H9 (cell line): ENCODE data around the gene ZNF488. TPM values are rescaled to one million over a fixed set of nuclear protein-coding genes. Genes with fewer than 3 reads are reported as not detected.

ENCODE experiments used
- DNase-seq: peaks from one replicate; pipeline ENCODE4 v3.0.0-alpha.2; 2017
- H2AFZ ChIP-seq: one replicate; pipeline ENCODE4 v1.6.1; 2013; ENCODE audit warnings: mild to moderate bottlenecking, low read length, control low read depth, moderate library complexity
- H2AK5ac ChIP-seq: 2 replicates; pipeline ENCODE4 v1.6.1; 2013; ENCODE audit warnings: low read length, control low read depth, mixed read lengths; ENCODE audit not compliant: insufficient read length
- H2BK120ac ChIP-seq: one replicate; pipeline ENCODE4 v1.6.1; 2013; ENCODE audit warnings: low read depth, mild to moderate bottlenecking, low read length, control low read depth, inconsistent platforms; ENCODE audit not compliant: poor library complexity, severe bottlenecking
- H2BK12ac ChIP-seq: 2 replicates; pipeline ENCODE4 v1.6.1; 2013; ENCODE audit warnings: low read length, control low read depth, mixed read lengths, low read depth; ENCODE audit not compliant: insufficient read length
- H2BK15ac ChIP-seq: 2 replicates; pipeline ENCODE4 v1.6.1; 2013; ENCODE audit warnings: low read depth, low read length, control low read depth
- H2BK20ac ChIP-seq: one replicate; pipeline ENCODE4 v1.6.1; 2013; ENCODE audit warnings: low read depth, mild to moderate bottlenecking, low read length, control low read depth, inconsistent platforms; ENCODE audit not compliant: poor library complexity, severe bottlenecking
- H2BK5ac ChIP-seq: 2 replicates; pipeline ENCODE4 v1.6.1; 2013; ENCODE audit warnings: low read length, control low read depth, mixed read lengths; ENCODE audit not compliant: insufficient read length
- H3K14ac ChIP-seq: 2 replicates; pipeline ENCODE4 v1.6.1; 2013; ENCODE audit warnings: low read length, control low read depth; ENCODE audit not compliant: insufficient read depth
- H3K18ac ChIP-seq: 2 replicates; pipeline ENCODE4 v1.6.1; 2013; ENCODE audit warnings: low read depth, mild to moderate bottlenecking, mixed read lengths, low read length, control low read depth; ENCODE audit not compliant: insufficient read length
- H3K23ac ChIP-seq: 2 replicates; pipeline ENCODE4 v1.6.1; 2013; ENCODE audit warnings: low read length, control low read depth, mixed read lengths, low read depth; ENCODE audit not compliant: insufficient read length
- H3K23me2 ChIP-seq: 2 replicates; pipeline ENCODE4 v1.6.1; 2013; ENCODE audit warnings: low read depth, mild to moderate bottlenecking, mixed read lengths, low read length, control low read depth; ENCODE audit not compliant: insufficient read length, poor library complexity, severe bottlenecking
- H3K27ac ChIP-seq: 2 replicates; pipeline ENCODE4 v1.5.1; 2013; ENCODE audit warnings: low read length, control low read depth, mixed read lengths, low read depth; ENCODE audit not compliant: insufficient read length
- H3K27me3 ChIP-seq: 2 replicates; pipeline ENCODE4 v1.6.1; 2013; ENCODE audit warnings: low read length, control low read depth, inconsistent platforms; ENCODE audit not compliant: insufficient read depth
- H3K4ac ChIP-seq: 2 replicates; pipeline ENCODE4 v1.6.1; 2013; ENCODE audit warnings: low read depth, mild to moderate bottlenecking, control low read depth, inconsistent platforms, low read length, moderate library complexity
- H3K4me1 ChIP-seq: 2 replicates; pipeline ENCODE4 v1.6.1; 2013; ENCODE audit warnings: low read length, control low read depth, inconsistent platforms; ENCODE audit not compliant: insufficient read depth
- H3K4me2 ChIP-seq: 2 replicates; pipeline ENCODE4 v1.6.1; 2013; ENCODE audit warnings: low read length, control low read depth, mixed read lengths; ENCODE audit not compliant: insufficient read length, insufficient read depth
- H3K56ac ChIP-seq: 2 replicates; pipeline ENCODE4 v1.6.1; 2013; ENCODE audit warnings: low read depth, mild to moderate bottlenecking, mixed read lengths, low read length, control low read depth; ENCODE audit not compliant: insufficient read length
- H3K79me1 ChIP-seq: 2 replicates; pipeline ENCODE4 v1.6.1; 2013; ENCODE audit warnings: low read depth, mild to moderate bottlenecking, moderate library complexity, low read length, control low read depth, inconsistent platforms; ENCODE audit not compliant: insufficient read depth, poor library complexity, severe bottlenecking
- H3K79me2 ChIP-seq: 2 replicates; pipeline ENCODE4 v1.6.1; 2013; ENCODE audit warnings: low read length, control low read depth, inconsistent platforms; ENCODE audit not compliant: insufficient read depth
- H3K9ac ChIP-seq: 2 replicates; pipeline ENCODE4 v1.6.1; 2013; ENCODE audit warnings: low read length, control low read depth, mixed read lengths; ENCODE audit not compliant: insufficient read length; ENCODE audit errors: extremely low read depth
- H3K9me3 ChIP-seq: one replicate; pipeline ENCODE4 v1.6.1; 2013; ENCODE audit warnings: low read depth, low read length, inconsistent platforms; ENCODE audit not compliant: control insufficient read depth
- H3T11ph ChIP-seq: one replicate; pipeline ENCODE4 v1.6.1; 2013; ENCODE audit warnings: mild to moderate bottlenecking, low read length, control low read depth, inconsistent platforms
- H4K20me1 ChIP-seq: one replicate; pipeline ENCODE4 v1.6.1; 2013; ENCODE audit not compliant: control insufficient read depth, insufficient read length, insufficient read depth
- H4K5ac ChIP-seq: 2 replicates; pipeline ENCODE4 v1.6.1; 2013; ENCODE audit warnings: low read depth, mild to moderate bottlenecking, mixed read lengths, low read length, control low read depth; ENCODE audit not compliant: insufficient read length
- H4K8ac ChIP-seq: replicated peaks from 2 replicates; pipeline ENCODE4 v1.6.1; 2013; ENCODE audit warnings: low read length, control low read depth, mixed read lengths, low read depth; ENCODE audit not compliant: insufficient read length
- H4K91ac ChIP-seq: 2 replicates; pipeline ENCODE4 v1.6.1; 2013; ENCODE audit warnings: low read depth, mild to moderate bottlenecking, moderate library complexity, mixed read lengths, low read length, control low read depth; ENCODE audit not compliant: insufficient read length
- H3K27ac Mint-ChIP-seq, 3 experiments: 2 replicates in 2 of 3; 3 replicates in 1 of 3; pipeline ENCODE4 v1.8.0; 2020 to 2021; ENCODE audit warnings: mixed read lengths in 3 of 3, mild to moderate bottlenecking in 1 of 3, moderate library complexity in 1 of 3
- H3K27me3 Mint-ChIP-seq: 2 replicates; pipeline ENCODE4 v1.8.0; 2021; ENCODE audit warnings: low read depth, mild to moderate bottlenecking, moderate library complexity, mixed read lengths
- H3K36me3 Mint-ChIP-seq, 3 experiments: 2 replicates in 2 of 3; 3 replicates in 1 of 3; pipeline ENCODE4 v1.8.0; 2020 to 2021; ENCODE audit warnings: low read depth in 3 of 3, mixed read lengths in 3 of 3; ENCODE audit not compliant: insufficient read depth in 1 of 3
- H3K4me1 Mint-ChIP-seq, 2 experiments: 2 replicates each; pipeline ENCODE4 v1.8.0; 2020; ENCODE audit warnings: mixed read lengths in 2 of 2
- H3K4me3 Mint-ChIP-seq, 2 experiments: 2 replicates in 1 of 2; 3 replicates in 1 of 2; pipeline ENCODE4 v1.8.0; 2020 to 2021; ENCODE audit warnings: mild to moderate bottlenecking in 2 of 2, mixed read lengths in 2 of 2, moderate library complexity in 1 of 2
- H3K9me3 Mint-ChIP-seq, 2 experiments: 2 replicates in 1 of 2; 3 replicates in 1 of 2; pipeline ENCODE4 v1.8.0; 2020; ENCODE audit warnings: mild to moderate bottlenecking in 2 of 2, mixed read lengths in 2 of 2, moderate library complexity in 1 of 2
- WGBS: extraction: QIAGEN DNeasy Blood & Tissue Kit; methylation state at CpG from one replicate; pipeline ENCODE4 v1.1.7; 2013; ENCODE audit warnings: missing lambda C conversion rate, low lambda C conversion rate, mixed read lengths; ENCODE audit not compliant: insufficient read length; ENCODE audit errors: extremely low coverage; 5-methylcytosine and 5-hydroxymethylcytosine counted together
- total RNA-seq: library from RNA; stranded (reverse); gene quantifications from 2 replicates; pipeline ENCODE4 v1.2.1, GENCODE V29; 2021
- TF ChIP-seq, protein P1 (sequence below): fragments of 200-600 bp; sonication (generic); conservative IDR thresholded peaks from 3 replicates; pipeline ENCODE4 v1.8.0; 2021; ENCODE audit warnings: antibody characterized with exemption, mild to moderate bottlenecking

Gene ZNF488
- total RNA-seq, 1 experiment from 2014 or later, result 2.9 TPM

DNA sequence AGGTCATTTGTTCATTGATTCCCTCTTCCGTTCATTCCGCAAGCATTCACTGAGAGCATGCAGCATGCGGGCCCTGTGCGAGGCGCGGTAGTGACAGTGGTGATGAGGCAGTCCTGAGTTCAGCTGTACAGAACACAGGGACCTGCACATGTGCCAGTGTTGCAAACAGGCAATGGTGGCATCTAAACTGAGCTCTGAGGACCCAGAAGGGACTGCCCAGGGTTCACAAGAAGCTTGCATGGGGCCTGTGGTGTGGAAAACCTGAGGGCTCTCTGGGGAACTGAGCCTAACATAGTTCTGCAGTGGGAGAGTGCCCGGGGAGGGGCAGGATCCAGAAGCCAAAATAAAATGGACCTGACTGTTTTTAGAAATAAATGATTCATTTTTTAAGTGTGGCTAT, 13.2 kb downstream of the ZNF488 start:
- no peak overlapping the region for H3K18ac ChIP-seq
- H3K9ac ChIP-seq, result no peak overlapping the region
- H3K4me3 Mint-ChIP-seq, result no peak overlapping the region

More for the DNA sequence above, 13.2 kb downstream of the ZNF488 start:
- H3K27me3 Mint-ChIP-seq, result no peaks in the 10 kb centered on the region
- H3K4ac ChIP-seq, result no peak overlapping the region
- no peaks in the 10 kb centered on the region for H3K27me3 ChIP-seq
- no peak overlapping the region for H2AFZ ChIP-seq
- H3K27ac ChIP-seq, result no peak overlapping the region
- no peaks in the 10 kb centered on the region for H3K9me3 Mint-ChIP-seq
- H4K8ac ChIP-seq, result no peak overlapping the region
- H3K9me3 ChIP-seq, result no peaks in the 10 kb centered on the region
- no peaks in the 10 kb centered on the region for H3K79me2 ChIP-seq
- no peaks in the 10 kb centered on the region for H4K20me1 ChIP-seq
- H3K27ac Mint-ChIP-seq, result no peak overlapping the region
- H2BK5ac ChIP-seq, result no peak overlapping the region
- H2BK20ac ChIP-seq, result no peak overlapping the region
- peaks cover 12 to 19% of the 10 kb centered on the region in 2 experiments for H3K4me1 Mint-ChIP-seq
- H2BK120ac ChIP-seq, result no peak overlapping the region
- no peak overlapping the region for H2BK15ac ChIP-seq
- H3K56ac ChIP-seq, result no peak overlapping the region
- H3K23me2 ChIP-seq, result no peaks in the 10 kb centered on the region
- no peak overlapping the region for H3K14ac ChIP-seq
- H4K5ac ChIP-seq, result no peak overlapping the region
- WGBS, result no CpG with 5 or more reads among the region's 7 CpGs
- H3K79me1 ChIP-seq, result no peaks in the 10 kb centered on the region
- no peak overlapping the region for H3T11ph ChIP-seq
- no peak overlapping the region for H2BK12ac ChIP-seq
- H3K4me1 ChIP-seq, result peaks cover 6% of the 10 kb centered on the region; the same call in 1 of the 2 replicates
- H2AK5ac ChIP-seq, result no peak overlapping the region
- H3K36me3 Mint-ChIP-seq, result no peaks in the 10 kb centered on the region
- TF ChIP-seq, protein P1, sequence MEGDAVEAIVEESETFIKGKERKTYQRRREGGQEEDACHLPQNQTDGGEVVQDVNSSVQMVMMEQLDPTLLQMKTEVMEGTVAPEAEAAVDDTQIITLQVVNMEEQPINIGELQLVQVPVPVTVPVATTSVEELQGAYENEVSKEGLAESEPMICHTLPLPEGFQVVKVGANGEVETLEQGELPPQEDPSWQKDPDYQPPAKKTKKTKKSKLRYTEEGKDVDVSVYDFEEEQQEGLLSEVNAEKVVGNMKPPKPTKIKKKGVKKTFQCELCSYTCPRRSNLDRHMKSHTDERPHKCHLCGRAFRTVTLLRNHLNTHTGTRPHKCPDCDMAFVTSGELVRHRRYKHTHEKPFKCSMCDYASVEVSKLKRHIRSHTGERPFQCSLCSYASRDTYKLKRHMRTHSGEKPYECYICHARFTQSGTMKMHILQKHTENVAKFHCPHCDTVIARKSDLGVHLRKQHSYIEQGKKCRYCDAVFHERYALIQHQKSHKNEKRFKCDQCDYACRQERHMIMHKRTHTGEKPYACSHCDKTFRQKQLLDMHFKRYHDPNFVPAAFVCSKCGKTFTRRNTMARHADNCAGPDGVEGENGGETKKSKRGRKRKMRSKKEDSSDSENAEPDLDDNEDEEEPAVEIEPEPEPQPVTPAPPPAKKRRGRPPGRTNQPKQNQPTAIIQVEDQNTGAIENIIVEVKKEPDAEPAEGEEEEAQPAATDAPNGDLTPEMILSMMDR, result no peak
- H4K91ac ChIP-seq, result no peak overlapping the region
- H3K23ac ChIP-seq, result no peak overlapping the region
- no peak overlapping the region for H3K4me2 ChIP-seq
- DNase-seq, result peak; percentile 8
